Measurements from ENCODE around the gene GZMM. TPM values are rescaled to one million over a fixed set of nuclear protein-coding genes. Genes with fewer than 3 reads are reported as not detected.

Gene GZMM
- total RNA-seq, 6 experiments from 2014 or later: 0.59 to 0.95 (median 0.74) TPM; not detected in 3

GRCh38 chr19:590396-590745 lies 46.5 kb downstream of the GZMM start:
- WGBS (ENCODE audit: insufficient coverage, low coverage, low lambda C conversion rate, missing lambda C conversion rate): 0% methylated on average over 5 of the region's 50 CpGs
- Histone ChIP-seq H3K27me3 (peaks cover 0 to 33% of the 10 kb centered on the region in 2 donors), H3K36me3 (no peaks in the 10 kb centered on the region), H3K4me1 (no peaks in the 10 kb centered on the region), H3K27ac (no peak overlapping the region), H3K4me3 (no peak overlapping the region), H3K9me3 (no peaks in the 10 kb centered on the region)
- intact Hi-C loops (cut with DNase I): loop anchor here in 1 of 2 donors (10.0 kb wide), 1 partner anchor 144 kb away; no protein-coding TSS in a partner anchor
- ATAC-seq: no peak
- TF ChIP-seq CTCF (IDR thresholded peaks at IDR 0.05): no peak
- no peak for TF ChIP-seq POLR2A (IDR thresholded peaks at IDR 0.05)
- DNase-seq: peak in 1 of 3 donors; percentile 23

- intact Hi-C loops (cut with DNase I): loop anchor here in 1 of 2 donors (10.0 kb wide), 1 partner anchor 144 kb away; no protein-coding TSS in a partner anchor
- no peak overlapping the region for H3K4me3 ChIP-seq
- ATAC-seq: no peak
Measured at GRCh38 chr19:590750-591098, 46.9 kb downstream of the GZMM start.

DNA sequence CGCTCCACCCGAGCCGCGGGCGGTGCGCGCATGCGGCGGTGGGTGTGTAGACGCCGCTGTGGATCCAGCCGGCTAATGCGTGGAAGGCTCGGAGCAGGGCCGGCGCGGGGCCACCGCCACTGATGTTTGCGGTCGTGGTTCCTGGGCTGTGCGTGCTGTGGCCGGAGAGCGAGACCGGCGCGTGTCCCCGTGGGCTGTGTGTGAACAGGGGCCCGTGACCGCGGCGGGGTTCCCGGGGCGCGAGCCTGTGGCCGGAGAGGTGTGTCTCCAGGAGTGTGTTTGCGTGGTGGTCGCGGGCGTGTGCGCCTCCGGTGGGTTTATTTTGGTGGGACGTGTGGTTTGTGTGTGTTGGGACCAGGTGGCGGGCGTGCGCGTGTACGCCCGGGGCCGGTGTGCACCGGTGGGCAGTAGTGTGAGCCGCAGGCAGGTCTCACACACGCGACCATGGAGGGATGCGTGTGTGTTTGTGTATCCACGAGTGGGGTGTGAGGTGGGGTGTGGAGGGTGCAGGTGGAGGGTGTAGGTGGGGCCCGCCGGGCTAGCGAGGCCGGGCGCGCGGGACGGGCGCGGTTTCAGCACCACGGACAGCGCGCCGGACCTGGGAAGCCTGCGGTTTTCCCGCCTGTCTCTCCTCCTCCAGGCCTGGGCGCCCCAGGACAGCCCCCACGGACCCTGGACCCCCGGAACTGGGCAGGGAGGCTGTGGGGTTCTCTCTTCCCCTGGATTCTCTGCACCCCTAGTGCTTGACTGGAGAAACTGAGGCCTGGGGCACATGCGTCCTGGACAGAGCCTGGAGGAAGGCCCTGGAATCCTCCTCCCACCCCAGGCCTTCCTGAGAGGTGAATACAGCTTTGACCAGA lies 47.5 kb downstream of the GZMM start:
- H3K27ac ChIP-seq: no peak overlapping the region
- intact Hi-C loops (cut with DNase I): loop anchor here in 1 of 2 donors (10.0 kb wide), 1 partner anchor 143 kb away; no protein-coding TSS in a partner anchor
- no peaks in the 10 kb centered on the region for H3K36me3 ChIP-seq
- no peak overlapping the region for H3K4me3 ChIP-seq
- ATAC-seq: peak; percentile 17 to 73 (median 54)
- WGBS (ENCODE audit: insufficient coverage, low coverage, low lambda C conversion rate, missing lambda C conversion rate): 3% methylated on average over 5 of the region's 75 CpGs
- H3K27me3 ChIP-seq: peaks cover 0 to 33% of the 10 kb centered on the region in 2 donors
- no peaks in the 10 kb centered on the region for H3K4me1 ChIP-seq
- TF ChIP-seq CTCF (IDR thresholded peaks at IDR 0.05) (no peak), POLR2A (IDR thresholded peaks at IDR 0.05) (no peak)
- DNase-seq: peak in 2 of 3 donors; percentile 39 to 48
- H3K9me3 ChIP-seq: no peaks in the 10 kb centered on the region

More at GRCh38 chr19:590750-591098, 46.9 kb downstream of the GZMM start:
- no peak for DNase-seq
- Histone ChIP-seq H3K4me1 (no peaks in the 10 kb centered on the region), H3K9me3 (no peaks in the 10 kb centered on the region), H3K36me3 (no peaks in the 10 kb centered on the region), H3K27ac (no peak overlapping the region), H3K27me3 (peaks cover 0 to 33% of the 10 kb centered on the region in 2 donors)
- TF ChIP-seq CTCF (IDR thresholded peaks at IDR 0.05) (no peak), POLR2A (IDR thresholded peaks at IDR 0.05) (no peak)
- WGBS (ENCODE audit: insufficient coverage, low coverage, low lambda C conversion rate, missing lambda C conversion rate): 5% methylated on average over 4 of the region's 41 CpGs

- DNase-seq: peak in 2 of 3 donors; percentile 18 to 38
- H3K27me3 ChIP-seq: peaks cover 0 to 33% of the 10 kb centered on the region in 2 donors
- intact Hi-C loops (cut with DNase I): loop anchor here in 1 of 2 donors (10.0 kb wide), 1 partner anchor 143 kb away; no protein-coding TSS in a partner anchor
Measured at GRCh38 chr19:592101-592500, 48.2 kb downstream of the GZMM start.

More at GRCh38 chr19:592101-592500, 48.2 kb downstream of the GZMM start:
- no peak overlapping the region for H3K27ac ChIP-seq
- H3K36me3 ChIP-seq: no peaks in the 10 kb centered on the region
- H3K9me3 ChIP-seq: no peaks in the 10 kb centered on the region
- H3K4me3 ChIP-seq: no peak overlapping the region
- TF ChIP-seq CTCF (IDR thresholded peaks at IDR 0.05) (no peak), POLR2A (IDR thresholded peaks at IDR 0.05) (no peak)
- ATAC-seq: no peak
- H3K4me1 ChIP-seq: no peaks in the 10 kb centered on the region
- no CpG with 5 or more reads among the region's 19 CpGs for WGBS (ENCODE audit: insufficient coverage, low coverage, low lambda C conversion rate, missing lambda C conversion rate)

All from right lobe of liver (tissue), 6 donors.